ENCODE measurements around the gene LRP1.

- TF ChIP-seq CTCF (conservative IDR thresholded peaks at IDR 0.05; ENCODE audit: low read depth, low read length) (no peak), POLR2A (IDR thresholded peaks at IDR 0.05; ENCODE audit: low read depth, low read length) (no peak), ELK1 (IDR thresholded peaks at IDR 0.05; ENCODE audit: borderline replicate concordance, low read depth, low read length) (no peak), SMC3 (IDR thresholded peaks at IDR 0.05; ENCODE audit: low read depth, low read length) (no peak), MAZ (IDR thresholded peaks at IDR 0.05; ENCODE audit: borderline replicate concordance, low read depth, low read length) (no peak), RFX5 (IDR thresholded peaks at IDR 0.05; ENCODE audit: low read depth, low read length) (no peak)
These were observed 20.7 kb upstream of the LRP1 start for GRCh38 chr12:57107456-57108155.

Data from IMR-90 (cell line).